WTC11 (cell line): ENCODE data around the gene EXOSC3. TPM values are rescaled to one million over a fixed set of nuclear protein-coding genes. Genes with fewer than 3 reads are reported as not detected.
"Not testable (repeated sequence)": the region's sequence is repeated elsewhere in the genome, so short reads cannot be mapped to it uniquely, and the experiment has no call there.

Experiments
- ATAC-seq: fragments of 200-7000 bp; cut with Tn5 transposase; 2 replicates; pipeline ENCODE4 v1.10.0; 2021; ENCODE audit warnings: mild to moderate bottlenecking, moderate library complexity
- CTCF ChIA-PET: fragments of 300-600 bp; sonication (Branson Sonifier 250); formaldehyde crosslinking; loops from one replicate; lab custom pipeline; 2021; ENCODE audit warnings: antibody characterized with exemption; lab: Charles Lee
- POLR2A ChIA-PET: fragments of 350-600 bp; sonication (Branson Sonifier 250); formaldehyde crosslinking; loops from one replicate; lab custom pipeline; 2021; ENCODE audit warnings: antibody characterized with exemption; lab: Charles Lee
- DNase-seq: peaks from one replicate; pipeline ENCODE4 v3.0.0; 2021; ENCODE audit warnings: low spot score
- H3K27ac Mint-ChIP-seq: 2 replicates; pipeline ENCODE4 v1.8.0; 2021; ENCODE audit warnings: mixed read lengths
- H3K27me3 Mint-ChIP-seq: 2 replicates; pipeline ENCODE4 v1.8.0; 2021; ENCODE audit warnings: low read depth, mild to moderate bottlenecking, moderate library complexity, mixed read lengths
- H3K36me3 Mint-ChIP-seq: 2 replicates; pipeline ENCODE4 v1.8.0; 2021; ENCODE audit warnings: mixed read lengths
- H3K4me1 Mint-ChIP-seq: 2 replicates; pipeline ENCODE4 v1.8.0; 2022; ENCODE audit warnings: mixed read lengths
- H3K4me3 Mint-ChIP-seq: 2 replicates; pipeline ENCODE4 v1.8.0; 2021; ENCODE audit warnings: mild to moderate bottlenecking, moderate library complexity, mixed read lengths
- H3K9me3 Mint-ChIP-seq: 2 replicates; pipeline ENCODE4 v1.8.0; 2021; ENCODE audit warnings: mixed read lengths
- ATF1 ChIP-seq: sonication (generic); formaldehyde crosslinking; IDR thresholded peaks from 2 replicates; pipeline ENCODE4 v1.8.1; 2023; ENCODE audit warnings: mild to moderate bottlenecking, moderate library complexity, missing genetic modification reagents
- E2F4 ChIP-seq: sonication (generic); formaldehyde crosslinking; IDR thresholded peaks from 2 replicates; pipeline ENCODE4 v1.8.1; 2022; ENCODE audit warnings: low read depth, mild to moderate bottlenecking, moderate library complexity, missing genetic modification reagents, borderline replicate concordance
- FOXJ3 ChIP-seq: sonication (generic); formaldehyde crosslinking; IDR thresholded peaks from 2 replicates; pipeline ENCODE4 v1.9.0; 2021; ENCODE audit warnings: missing genetic modification reagents, mild to moderate bottlenecking, borderline replicate concordance
- FOXP1 ChIP-seq: sonication (generic); formaldehyde crosslinking; IDR thresholded peaks from 2 replicates; pipeline ENCODE4 v1.8.0; 2022; ENCODE audit warnings: missing genetic modification reagents, mild to moderate bottlenecking, moderate library complexity, borderline replicate concordance
- FOXP4 ChIP-seq: sonication (generic); formaldehyde crosslinking; IDR thresholded peaks from 2 replicates; pipeline ENCODE4 v1.8.0; 2022; ENCODE audit warnings: mild to moderate bottlenecking, missing genetic modification reagents
- GTF2I ChIP-seq: fragments of 250-450 bp; sonication (Bioruptor Pico); conservative IDR thresholded peaks from 2 replicates; pipeline ENCODE4 v1.4.0; 2021; ENCODE audit warnings: mild to moderate bottlenecking
- IRF1 ChIP-seq: sonication (generic); formaldehyde crosslinking; IDR thresholded peaks from 2 replicates; pipeline ENCODE4 v1.8.0; 2023; ENCODE audit warnings: missing genetic modification reagents
- KAT7 ChIP-seq: sonication (generic); formaldehyde crosslinking; IDR thresholded peaks from 2 replicates; pipeline ENCODE4 v1.8.1; 2023; ENCODE audit warnings: missing genetic modification reagents, mild to moderate bottlenecking, borderline replicate concordance
- MXD4 ChIP-seq: fragments of 250-450 bp; sonication (Bioruptor Pico); IDR thresholded peaks from 2 replicates; pipeline ENCODE4 v1.8.0; 2021; ENCODE audit warnings: mild to moderate bottlenecking, moderate library complexity, borderline replicate concordance
- NFE2L1 ChIP-seq: sonication (generic); formaldehyde crosslinking; IDR thresholded peaks from 2 replicates; pipeline ENCODE4 v1.8.1; 2023; ENCODE audit warnings: missing genetic modification reagents
- PRRX2 ChIP-seq: fragments of 250-450 bp; sonication (Bioruptor Pico); IDR thresholded peaks from 2 replicates; pipeline ENCODE4 v1.8.0; 2021; ENCODE audit warnings: mild to moderate bottlenecking
- TCF7 ChIP-seq: sonication (generic); formaldehyde crosslinking; IDR thresholded peaks from 2 replicates; pipeline ENCODE4 v1.8.0; 2022; ENCODE audit warnings: mild to moderate bottlenecking, low read depth, missing genetic modification reagents, moderate library complexity
- ZBTB21 ChIP-seq: sonication (generic); formaldehyde crosslinking; IDR thresholded peaks from 2 replicates; pipeline ENCODE4 v1.8.1; 2023; ENCODE audit warnings: mild to moderate bottlenecking, missing genetic modification reagents, borderline replicate concordance
- ZNF263 ChIP-seq: sonication (generic); formaldehyde crosslinking; IDR thresholded peaks from 2 replicates; pipeline ENCODE4 v1.8.1; 2022; ENCODE audit warnings: low read depth, mild to moderate bottlenecking, moderate library complexity, missing genetic modification reagents
- ZNF396 ChIP-seq: fragments of 250-450 bp; sonication (Bioruptor Pico); IDR thresholded peaks from 2 replicates; pipeline ENCODE4 v1.8.0; 2021; ENCODE audit warnings: mild to moderate bottlenecking, moderate library complexity, borderline replicate concordance
- ZNF416 ChIP-seq: fragments of 250-450 bp; sonication (Bioruptor Pico); IDR thresholded peaks from 2 replicates; pipeline ENCODE4 v1.9.0; 2021; ENCODE audit warnings: mild to moderate bottlenecking, inconsistent platforms
- total RNA-seq: library from RNA; stranded (reverse); gene quantifications from 3 replicates; pipeline ENCODE4 v1.2.3, GENCODE V29; 2021
- TF ChIP-seq, protein P1 (sequence below): fragments of 250-450 bp; sonication (Bioruptor Pico); IDR thresholded peaks from 2 replicates; pipeline ENCODE4 v1.9.0; 2021; ENCODE audit warnings: mild to moderate bottlenecking, borderline replicate concordance
- TF ChIP-seq, protein P2 (sequence below): sonication (generic); formaldehyde crosslinking; IDR thresholded peaks from 2 replicates; pipeline ENCODE4 v1.8.1; 2023; ENCODE audit warnings: mild to moderate bottlenecking, moderate library complexity, missing genetic modification reagents
- TF ChIP-seq, protein P3 (sequence below): sonication (generic); formaldehyde crosslinking; conservative IDR thresholded peaks from 2 replicates; pipeline ENCODE4 v1.8.1; 2023; ENCODE audit warnings: mild to moderate bottlenecking, low read depth, missing genetic modification reagents, moderate library complexity

Gene EXOSC3
- total RNA-seq, 1 experiment from 2014 or later: 73.8 TPM

- TF ChIP-seq ZNF263 (CRISPR knock-in tag) (no peak), ZNF396 (CRISPR knock-in tag) (no peak), E2F4 (CRISPR knock-in tag) (no peak), TCF7 (no peak), IRF1 (CRISPR knock-in tag) (no peak), KAT7 (CRISPR knock-in tag) (no peak)
- TF ChIP-seq, protein P1, sequence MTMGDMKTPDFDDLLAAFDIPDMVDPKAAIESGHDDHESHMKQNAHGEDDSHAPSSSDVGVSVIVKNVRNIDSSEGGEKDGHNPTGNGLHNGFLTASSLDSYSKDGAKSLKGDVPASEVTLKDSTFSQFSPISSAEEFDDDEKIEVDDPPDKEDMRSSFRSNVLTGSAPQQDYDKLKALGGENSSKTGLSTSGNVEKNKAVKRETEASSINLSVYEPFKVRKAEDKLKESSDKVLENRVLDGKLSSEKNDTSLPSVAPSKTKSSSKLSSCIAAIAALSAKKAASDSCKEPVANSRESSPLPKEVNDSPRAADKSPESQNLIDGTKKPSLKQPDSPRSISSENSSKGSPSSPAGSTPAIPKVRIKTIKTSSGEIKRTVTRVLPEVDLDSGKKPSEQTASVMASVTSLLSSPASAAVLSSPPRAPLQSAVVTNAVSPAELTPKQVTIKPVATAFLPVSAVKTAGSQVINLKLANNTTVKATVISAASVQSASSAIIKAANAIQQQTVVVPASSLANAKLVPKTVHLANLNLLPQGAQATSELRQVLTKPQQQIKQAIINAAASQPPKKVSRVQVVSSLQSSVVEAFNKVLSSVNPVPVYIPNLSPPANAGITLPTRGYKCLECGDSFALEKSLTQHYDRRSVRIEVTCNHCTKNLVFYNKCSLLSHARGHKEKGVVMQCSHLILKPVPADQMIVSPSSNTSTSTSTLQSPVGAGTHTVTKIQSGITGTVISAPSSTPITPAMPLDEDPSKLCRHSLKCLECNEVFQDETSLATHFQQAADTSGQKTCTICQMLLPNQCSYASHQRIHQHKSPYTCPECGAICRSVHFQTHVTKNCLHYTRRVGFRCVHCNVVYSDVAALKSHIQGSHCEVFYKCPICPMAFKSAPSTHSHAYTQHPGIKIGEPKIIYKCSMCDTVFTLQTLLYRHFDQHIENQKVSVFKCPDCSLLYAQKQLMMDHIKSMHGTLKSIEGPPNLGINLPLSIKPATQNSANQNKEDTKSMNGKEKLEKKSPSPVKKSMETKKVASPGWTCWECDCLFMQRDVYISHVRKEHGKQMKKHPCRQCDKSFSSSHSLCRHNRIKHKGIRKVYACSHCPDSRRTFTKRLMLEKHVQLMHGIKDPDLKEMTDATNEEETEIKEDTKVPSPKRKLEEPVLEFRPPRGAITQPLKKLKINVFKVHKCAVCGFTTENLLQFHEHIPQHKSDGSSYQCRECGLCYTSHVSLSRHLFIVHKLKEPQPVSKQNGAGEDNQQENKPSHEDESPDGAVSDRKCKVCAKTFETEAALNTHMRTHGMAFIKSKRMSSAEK (CRISPR knock-in tag): no peak
- TF ChIP-seq, protein P2, sequence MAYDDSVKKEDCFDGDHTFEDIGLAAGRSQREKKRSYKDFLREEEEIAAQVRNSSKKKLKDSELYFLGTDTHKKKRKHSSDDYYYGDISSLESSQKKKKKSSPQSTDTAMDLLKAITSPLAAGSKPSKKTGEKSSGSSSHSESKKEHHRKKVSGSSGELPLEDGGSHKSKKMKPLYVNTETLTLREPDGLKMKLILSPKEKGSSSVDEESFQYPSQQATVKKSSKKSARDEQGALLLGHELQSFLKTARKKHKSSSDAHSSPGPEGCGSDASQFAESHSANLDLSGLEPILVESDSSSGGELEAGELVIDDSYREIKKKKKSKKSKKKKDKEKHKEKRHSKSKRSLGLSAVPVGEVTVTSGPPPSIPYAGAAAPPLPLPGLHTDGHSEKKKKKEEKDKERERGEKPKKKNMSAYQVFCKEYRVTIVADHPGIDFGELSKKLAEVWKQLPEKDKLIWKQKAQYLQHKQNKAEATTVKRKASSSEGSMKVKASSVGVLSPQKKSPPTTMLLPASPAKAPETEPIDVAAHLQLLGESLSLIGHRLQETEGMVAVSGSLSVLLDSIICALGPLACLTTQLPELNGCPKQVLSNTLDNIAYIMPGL (CRISPR knock-in tag): no peak
These were observed 27.1 kb upstream of the EXOSC3 start (continued) for GRCh38 chr9:37811906-37812476.

DNA sequence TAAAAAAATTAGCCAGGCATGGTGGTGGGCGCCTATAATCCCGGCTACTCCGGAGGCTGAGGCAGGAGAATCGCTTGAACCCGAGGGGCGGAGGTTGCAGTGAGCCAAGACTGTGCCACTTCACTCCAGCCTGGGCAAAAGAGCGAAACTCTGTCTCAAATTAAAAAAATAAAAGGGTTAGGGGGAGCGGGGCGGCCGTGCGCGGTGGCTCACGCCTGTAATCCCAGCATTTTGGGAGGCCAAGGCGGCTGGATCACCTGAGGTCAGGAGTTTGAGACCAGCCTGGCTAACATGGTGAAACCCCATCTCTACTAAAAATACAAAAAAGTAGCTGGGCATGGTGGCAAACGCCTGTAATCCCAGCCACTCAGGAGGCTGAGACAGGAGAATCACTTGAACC is 24.8 kb upstream of the EXOSC3 start:
- ATAC-seq, H3K4me1 Mint-ChIP-seq, H3K4me3 Mint-ChIP-seq, H3K27me3 Mint-ChIP-seq, POLR2A ChIA-PET, DNase-seq, H3K36me3 Mint-ChIP-seq, H3K27ac Mint-ChIP-seq, H3K9me3 Mint-ChIP-seq: not testable (repeated sequence)
- CTCF ChIA-PET: interaction anchor here (0.7 kb wide), 1 partner anchor 1239 kb away, joined by 3 read pairs; no protein-coding TSS in a partner anchor

- peak overlapping the region; percentile 29 for H3K27ac Mint-ChIP-seq
- no peaks in the 10 kb centered on the region for H3K27me3 Mint-ChIP-seq
- POLR2A ChIA-PET: no interaction called here
- no peak overlapping the region for H3K4me3 Mint-ChIP-seq
- TF ChIP-seq FOXP1 (CRISPR knock-in tag) (no peak), NFE2L1 (CRISPR knock-in tag) (no peak), PRRX2 (CRISPR knock-in tag) (no peak), MXD4 (no peak), GTF2I (CRISPR knock-in tag) (no peak), ZNF416 (CRISPR knock-in tag) (no peak), ATF1 (CRISPR knock-in tag) (no peak), FOXJ3 (CRISPR knock-in tag) (no peak), FOXP4 (CRISPR knock-in tag) (no peak), ZBTB21 (CRISPR knock-in tag) (no peak)
- TF ChIP-seq, protein P3, sequence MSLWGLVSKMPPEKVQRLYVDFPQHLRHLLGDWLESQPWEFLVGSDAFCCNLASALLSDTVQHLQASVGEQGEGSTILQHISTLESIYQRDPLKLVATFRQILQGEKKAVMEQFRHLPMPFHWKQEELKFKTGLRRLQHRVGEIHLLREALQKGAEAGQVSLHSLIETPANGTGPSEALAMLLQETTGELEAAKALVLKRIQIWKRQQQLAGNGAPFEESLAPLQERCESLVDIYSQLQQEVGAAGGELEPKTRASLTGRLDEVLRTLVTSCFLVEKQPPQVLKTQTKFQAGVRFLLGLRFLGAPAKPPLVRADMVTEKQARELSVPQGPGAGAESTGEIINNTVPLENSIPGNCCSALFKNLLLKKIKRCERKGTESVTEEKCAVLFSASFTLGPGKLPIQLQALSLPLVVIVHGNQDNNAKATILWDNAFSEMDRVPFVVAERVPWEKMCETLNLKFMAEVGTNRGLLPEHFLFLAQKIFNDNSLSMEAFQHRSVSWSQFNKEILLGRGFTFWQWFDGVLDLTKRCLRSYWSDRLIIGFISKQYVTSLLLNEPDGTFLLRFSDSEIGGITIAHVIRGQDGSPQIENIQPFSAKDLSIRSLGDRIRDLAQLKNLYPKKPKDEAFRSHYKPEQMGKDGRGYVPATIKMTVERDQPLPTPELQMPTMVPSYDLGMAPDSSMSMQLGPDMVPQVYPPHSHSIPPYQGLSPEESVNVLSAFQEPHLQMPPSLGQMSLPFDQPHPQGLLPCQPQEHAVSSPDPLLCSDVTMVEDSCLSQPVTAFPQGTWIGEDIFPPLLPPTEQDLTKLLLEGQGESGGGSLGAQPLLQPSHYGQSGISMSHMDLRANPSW (CRISPR knock-in tag): no peak
- CTCF ChIA-PET: no interaction called here
- H3K4me1 Mint-ChIP-seq: peaks cover 16% of the 10 kb centered on the region
- ATAC-seq: no peak
- no peak for DNase-seq
- no peaks in the 10 kb centered on the region for H3K9me3 Mint-ChIP-seq
- no peaks in the 10 kb centered on the region for H3K36me3 Mint-ChIP-seq
These were observed 21.4 kb upstream of the EXOSC3 start for GRCh38 chr9:37806271-37806670.
